Body of pancreas (tissue), 4 donors: ENCODE data around the gene H1-8.

Experiments
- CTCF ChIP-seq, 7 experiments: fragments of 450-650 bp in 4 of 7; fragments of 200-600 bp in 3 of 7; sonication (generic) in 3 of 7; IDR thresholded peaks; one replicate each; pipeline ENCODE4 v1.5.1; 2016 to 2019; ENCODE audit warnings: antibody characterized with exemption in 7 of 7
- POLR2A ChIP-seq, 3 donors: fragments of 450-650 bp; IDR thresholded peaks; one replicate each; pipeline ENCODE4 v1.6.1; 2016; ENCODE audit warnings: antibody characterized with exemption in 3 of 3, mild to moderate bottlenecking in 2 of 3

- TF ChIP-seq CTCF (IDR thresholded peaks at IDR 0.05) (no peak), POLR2A (IDR thresholded peaks at IDR 0.05) (no peak)
These were observed 51.4 kb downstream of the H1-8 start for GRCh38 chr3:129594409-129594808.
